ENCODE data around the gene DNAH3.

DNA sequence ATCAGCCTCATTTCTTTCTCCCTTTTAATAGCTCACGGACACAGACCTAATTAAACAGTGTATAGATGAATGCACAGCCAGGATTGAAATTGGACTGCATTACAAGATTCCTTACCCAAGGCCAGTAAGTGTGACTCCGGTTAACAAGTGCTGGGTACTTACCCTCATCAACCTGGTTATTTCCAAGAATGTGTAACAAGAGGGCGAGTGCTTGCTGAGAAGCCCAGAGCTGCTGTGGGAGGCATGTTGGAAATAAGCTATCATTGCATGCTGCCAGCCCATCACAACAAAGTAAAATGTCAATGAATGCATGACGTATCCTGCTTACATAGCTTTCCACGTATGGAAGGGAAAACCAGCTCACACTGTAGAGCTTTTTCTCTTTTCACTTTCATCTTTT, 230.6 kb downstream of the DNAH3 start:
- TF ChIP-seq REST (IDR thresholded peaks at IDR 0.05; ENCODE audit: low read depth) = no peak
- TF ChIP-seq CTCF (IDR thresholded peaks at IDR 0.05 in 2 of 3, conservative IDR thresholded peaks at IDR 0.05 in 1 of 3; ENCODE audit: borderline replicate concordance in 1 of 3, insufficient read depth in 1 of 3, low read depth in 2 of 3, low read length in 2 of 3) = no peak
- TF ChIP-seq EZH2phosphoT487 (IDR thresholded peaks at IDR 0.05; ENCODE audit: borderline replicate concordance) = no peak
- TF ChIP-seq FOSL1 (IDR thresholded peaks at IDR 0.05; ENCODE audit: low read depth) = no peak
- TF ChIP-seq SIN3A (IDR thresholded peaks at IDR 0.05; ENCODE audit: low read depth) = no peak
